ENCODE measurements around the gene SLC12A8. TPM values are rescaled to one million over a fixed set of nuclear protein-coding genes. Genes with fewer than 3 reads are reported as not detected.

The SLC12A8 gene
- total RNA-seq, 1 donor from 2014 or later, result 9.2 TPM

DNA sequence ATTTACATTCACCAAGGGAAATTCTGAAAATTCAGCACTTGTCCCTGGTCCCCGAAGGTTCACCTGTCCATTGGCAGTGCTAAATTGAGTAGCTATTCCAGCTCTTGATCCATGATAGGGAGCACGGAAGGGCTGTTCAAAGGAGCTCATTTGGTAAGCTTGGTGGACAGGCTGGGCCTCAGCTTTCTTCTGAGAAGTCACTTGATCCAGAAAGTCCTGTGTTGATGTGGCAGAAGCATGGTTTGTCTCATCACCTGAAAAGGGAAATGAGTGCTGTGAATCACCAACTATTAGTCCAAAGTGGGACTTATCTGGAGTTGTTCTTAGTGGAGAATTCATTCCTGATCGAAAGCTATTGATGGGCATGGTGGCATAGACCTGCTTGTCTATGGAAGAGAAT lies 19.9 kb upstream of the SLC12A8 start:
- Mint-ChIP-seq H3K4me3 (ENCODE audit: low read depth) (no peak overlapping the region), H3K27me3 (no peaks in the 10 kb centered on the region), H3K27ac (no peak overlapping the region), H3K4me1 (ENCODE audit: low read depth) (peaks cover 4% of the 10 kb centered on the region), H3K9me3 (ENCODE audit: low read depth) (no peaks in the 10 kb centered on the region), H3K36me3 (ENCODE audit: insufficient read depth) (peaks cover 22% of the 10 kb centered on the region)
- TF ChIP-seq, protein P1, sequence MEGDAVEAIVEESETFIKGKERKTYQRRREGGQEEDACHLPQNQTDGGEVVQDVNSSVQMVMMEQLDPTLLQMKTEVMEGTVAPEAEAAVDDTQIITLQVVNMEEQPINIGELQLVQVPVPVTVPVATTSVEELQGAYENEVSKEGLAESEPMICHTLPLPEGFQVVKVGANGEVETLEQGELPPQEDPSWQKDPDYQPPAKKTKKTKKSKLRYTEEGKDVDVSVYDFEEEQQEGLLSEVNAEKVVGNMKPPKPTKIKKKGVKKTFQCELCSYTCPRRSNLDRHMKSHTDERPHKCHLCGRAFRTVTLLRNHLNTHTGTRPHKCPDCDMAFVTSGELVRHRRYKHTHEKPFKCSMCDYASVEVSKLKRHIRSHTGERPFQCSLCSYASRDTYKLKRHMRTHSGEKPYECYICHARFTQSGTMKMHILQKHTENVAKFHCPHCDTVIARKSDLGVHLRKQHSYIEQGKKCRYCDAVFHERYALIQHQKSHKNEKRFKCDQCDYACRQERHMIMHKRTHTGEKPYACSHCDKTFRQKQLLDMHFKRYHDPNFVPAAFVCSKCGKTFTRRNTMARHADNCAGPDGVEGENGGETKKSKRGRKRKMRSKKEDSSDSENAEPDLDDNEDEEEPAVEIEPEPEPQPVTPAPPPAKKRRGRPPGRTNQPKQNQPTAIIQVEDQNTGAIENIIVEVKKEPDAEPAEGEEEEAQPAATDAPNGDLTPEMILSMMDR (IDR thresholded peaks at IDR 0.05; ENCODE audit: unreplicated experiment), result no peak
- DNase-seq (ENCODE audit: low spot score, unreplicated experiment), result no peak

DNA sequence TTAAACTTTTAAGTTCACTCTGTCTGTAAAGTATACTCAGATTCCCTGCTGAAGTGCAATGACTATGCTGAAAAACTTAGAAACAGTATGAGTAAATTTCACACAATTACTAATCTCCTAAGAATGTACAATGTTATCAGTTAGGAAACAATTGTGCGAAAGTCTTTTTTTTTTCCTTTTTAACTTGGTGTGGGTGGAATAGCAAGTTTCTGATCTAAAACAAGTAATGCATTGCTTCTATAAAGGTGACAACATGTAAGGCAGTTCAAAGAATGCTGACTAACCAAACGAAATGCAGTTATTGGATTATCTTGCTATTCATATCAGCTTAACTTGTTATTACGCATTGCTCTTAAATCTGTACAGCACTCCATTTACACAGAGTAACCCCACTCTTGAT lies 19.3 kb upstream of the SLC12A8 start:
- Mint-ChIP-seq H3K36me3 (ENCODE audit: insufficient read depth) (peaks cover 22% of the 10 kb centered on the region), H3K9me3 (ENCODE audit: low read depth) (no peaks in the 10 kb centered on the region), H3K4me3 (ENCODE audit: low read depth) (no peak overlapping the region), H3K27me3 (no peaks in the 10 kb centered on the region), H3K4me1 (ENCODE audit: low read depth) (peaks cover 4% of the 10 kb centered on the region), H3K27ac (no peak overlapping the region)
- no peak for DNase-seq (ENCODE audit: low spot score, unreplicated experiment)
- TF ChIP-seq, protein P1 (IDR thresholded peaks at IDR 0.05; ENCODE audit: unreplicated experiment), result no peak

DNA sequence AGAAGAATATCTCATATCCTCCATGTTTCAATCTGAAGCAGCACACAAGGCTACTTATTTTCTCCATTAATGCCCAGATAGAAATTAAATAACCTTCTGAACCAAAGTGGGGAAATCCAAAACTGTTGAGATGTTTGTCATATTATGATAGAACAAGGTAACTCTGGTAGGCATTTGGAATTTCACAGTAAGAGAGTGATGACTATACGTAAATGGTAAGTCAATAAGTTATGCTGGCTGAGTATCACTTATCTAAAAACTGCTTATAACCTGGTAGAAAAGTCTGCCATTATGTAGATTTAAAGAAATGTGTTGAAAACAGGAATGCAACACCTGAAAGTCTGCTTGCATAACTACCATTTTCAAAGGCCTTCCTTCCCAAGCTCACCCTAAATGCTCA lies 17.2 kb upstream of the SLC12A8 start:
- H3K4me3 Mint-ChIP-seq (ENCODE audit: low read depth), result no peak overlapping the region
- H3K27me3 Mint-ChIP-seq, result no peaks in the 10 kb centered on the region
- peaks cover 16% of the 10 kb centered on the region for H3K4me1 Mint-ChIP-seq (ENCODE audit: low read depth)
- DNase-seq (ENCODE audit: low spot score, unreplicated experiment), result no peak
- no peaks in the 10 kb centered on the region for H3K9me3 Mint-ChIP-seq (ENCODE audit: low read depth)
- no peak overlapping the region for H3K27ac Mint-ChIP-seq
- TF ChIP-seq, protein P1 (IDR thresholded peaks at IDR 0.05; ENCODE audit: unreplicated experiment), result no peak
- peaks cover 20% of the 10 kb centered on the region for H3K36me3 Mint-ChIP-seq (ENCODE audit: insufficient read depth)

DNA sequence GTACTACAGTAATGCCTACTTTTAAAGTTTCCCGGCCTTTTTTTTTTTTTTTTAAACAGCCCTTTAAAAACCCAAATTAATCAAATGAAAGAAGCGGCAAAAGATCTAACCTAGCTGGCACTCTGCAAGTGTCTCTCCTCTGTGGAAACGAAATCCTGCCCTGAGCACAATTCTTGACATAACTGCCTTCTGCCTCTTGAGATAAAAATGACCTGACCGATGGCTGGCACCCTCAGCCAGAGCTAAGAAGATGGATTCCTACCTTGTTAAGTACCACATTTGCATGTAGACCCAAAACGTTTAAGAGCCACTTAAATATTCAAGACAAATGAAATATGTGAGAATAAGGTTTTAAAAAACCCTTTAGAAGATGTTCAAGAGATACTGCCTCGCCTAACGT lies 16.6 kb upstream of the SLC12A8 start:
- H3K27me3 Mint-ChIP-seq, result no peaks in the 10 kb centered on the region
- H3K36me3 Mint-ChIP-seq (ENCODE audit: insufficient read depth), result peaks cover 20% of the 10 kb centered on the region
- no peaks in the 10 kb centered on the region for H3K9me3 Mint-ChIP-seq (ENCODE audit: low read depth)
- no peak overlapping the region for H3K27ac Mint-ChIP-seq
- DNase-seq (ENCODE audit: low spot score, unreplicated experiment), result no peak
- H3K4me1 Mint-ChIP-seq (ENCODE audit: low read depth), result peaks cover 18% of the 10 kb centered on the region
- TF ChIP-seq, protein P1 (IDR thresholded peaks at IDR 0.05; ENCODE audit: unreplicated experiment), result no peak
- no peak overlapping the region for H3K4me3 Mint-ChIP-seq (ENCODE audit: low read depth)

DNA sequence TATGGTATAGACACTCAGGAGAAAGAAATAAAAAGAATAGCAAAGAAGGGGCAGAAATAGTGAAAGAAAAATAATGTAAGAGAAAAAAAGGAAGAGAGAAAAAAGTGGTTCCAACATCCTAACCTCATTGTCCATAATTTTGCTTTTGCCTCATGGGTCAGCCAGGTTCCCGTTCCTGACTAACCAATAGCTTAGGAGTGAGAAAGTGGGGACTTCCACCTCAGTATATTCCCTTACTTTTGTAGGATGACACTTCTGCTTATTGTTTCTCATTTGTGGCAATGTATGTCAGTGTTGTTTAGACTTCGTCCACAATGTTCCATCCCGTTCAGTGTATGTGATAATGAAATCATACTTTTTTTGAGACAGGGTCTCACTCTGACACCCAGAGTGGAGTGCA lies 9.3 kb upstream of the SLC12A8 start:
- TF ChIP-seq, protein P1 (IDR thresholded peaks at IDR 0.05; ENCODE audit: unreplicated experiment), result no peak
- Mint-ChIP-seq H3K36me3 (ENCODE audit: insufficient read depth) (no peaks in the 10 kb centered on the region), H3K4me1 (ENCODE audit: low read depth) (peaks cover 24% of the 10 kb centered on the region), H3K27me3 (peaks cover 8% of the 10 kb centered on the region), H3K27ac (no peak overlapping the region), H3K9me3 (ENCODE audit: low read depth) (no peaks in the 10 kb centered on the region), H3K4me3 (ENCODE audit: low read depth) (no peak overlapping the region)
- no peak for DNase-seq (ENCODE audit: low spot score, unreplicated experiment)
